NB4 (cell line): ENCODE measurements around the gene DPPA2.

Experiments
- DNase-seq: peaks from one replicate; pipeline ENCODE4 v3.0.0; 2010; ENCODE audit warnings: low read depth
- H3K4me3 ChIP-seq: one replicate; pipeline ENCODE4 v1.5.1; 2011; ENCODE audit warnings: mild to moderate bottlenecking, low read depth, low read length, moderate library complexity
- CTCF ChIP-seq: IDR thresholded peaks from one replicate; pipeline ENCODE4 v1.5.1; 2012; ENCODE audit warnings: low read depth, low read length
- MAX ChIP-seq: IDR thresholded peaks from 2 replicates; pipeline ENCODE4 v1.6.1; 2011; ENCODE audit warnings: low read depth, low read length
- MYC ChIP-seq: IDR thresholded peaks from 2 replicates; pipeline ENCODE4 v1.6.1; 2011; ENCODE audit warnings: low read depth, low read length
- POLR2A ChIP-seq: IDR thresholded peaks from 2 replicates; pipeline ENCODE4 v1.6.1; 2011; ENCODE audit warnings: mild to moderate bottlenecking; ENCODE audit not compliant: insufficient read length; ENCODE audit errors: extremely low read depth

The DPPA2 gene

GRCh38 chr3:109331692-109332091, 15.4 kb upstream of the DPPA2 start:
- DNase-seq, result no peak
- H3K4me3 ChIP-seq, result no peak overlapping the region
- TF ChIP-seq POLR2A (no peak), CTCF (no peak), MYC (no peak)

- TF ChIP-seq CTCF (no peak), MAX (no peak), MYC (no peak), POLR2A (no peak)
These were observed 14.1 kb upstream of the DPPA2 start for GRCh38 chr3:109330405-109330804.

GRCh38 chr3:109328202-109328601, 11.9 kb upstream of the DPPA2 start:
- no peak overlapping the region for H3K4me3 ChIP-seq
- no peak for TF ChIP-seq MAX
- no peak for DNase-seq

More at GRCh38 chr3:109330405-109330804, 14.1 kb upstream of the DPPA2 start:
- DNase-seq, result no peak
- no peak overlapping the region for H3K4me3 ChIP-seq

- no peak overlapping the region for H3K4me3 ChIP-seq
- no peak for DNase-seq
- TF ChIP-seq MYC (no peak), CTCF (no peak), POLR2A (no peak), MAX (no peak)
These were observed 9.3 kb upstream of the DPPA2 start for GRCh38 chr3:109325657-109326056.

GRCh38 chr3:109325109-109325508, 8.8 kb upstream of the DPPA2 start:
- H3K4me3 ChIP-seq, result no peak overlapping the region
- no peak for TF ChIP-seq CTCF
- no peak for TF ChIP-seq POLR2A
- TF ChIP-seq MAX, result no peak
- no peak for TF ChIP-seq MYC
- DNase-seq, result no peak

GRCh38 chr3:109313061-109313460, 3.3 kb downstream of the DPPA2 start:
- no peak for TF ChIP-seq MAX
- no peak for TF ChIP-seq POLR2A
- no peak for TF ChIP-seq CTCF
- TF ChIP-seq MYC, result no peak
- DNase-seq, result no peak
- no peak overlapping the region for H3K4me3 ChIP-seq
